RWPE1 (cell line): ENCODE results near the gene ST3GAL6.

Source experiments
- CTCF ChIA-PET: fragments of 350-600 bp; sonication (Branson Sonifier 250); formaldehyde crosslinking; extraction: SDS; loops from one replicate; lab custom pipeline; 2021; lab: Yijun Ruan, JAX
- POLR2A ChIA-PET: fragments of 400-600 bp; formaldehyde crosslinking; extraction: SDS; loops from one replicate; lab custom pipeline; 2020; ENCODE audit warnings: antibody characterized with exemption; ENCODE audit not compliant: low non-redundant PET; lab: Yijun Ruan, JAX
- DNase-seq: peaks from one replicate; pipeline ENCODE4 v3.0.0; 2012; ENCODE audit warnings: low spot score
- H3K27ac ChIP-seq: fragments of 450-650 bp; 2 replicates; pipeline ENCODE4 v1.5.1; 2017
- CTCF ChIP-seq: fragments of 450-650 bp; conservative IDR thresholded peaks from 2 replicates; pipeline ENCODE4 v1.5.1; 2017; ENCODE audit warnings: low read depth, mild to moderate bottlenecking

Gene ST3GAL6

GRCh38 chr3:98754483-98754882 lies 8.7 kb upstream of the ST3GAL6 start:
- CTCF ChIA-PET, result no interaction called here

DNA sequence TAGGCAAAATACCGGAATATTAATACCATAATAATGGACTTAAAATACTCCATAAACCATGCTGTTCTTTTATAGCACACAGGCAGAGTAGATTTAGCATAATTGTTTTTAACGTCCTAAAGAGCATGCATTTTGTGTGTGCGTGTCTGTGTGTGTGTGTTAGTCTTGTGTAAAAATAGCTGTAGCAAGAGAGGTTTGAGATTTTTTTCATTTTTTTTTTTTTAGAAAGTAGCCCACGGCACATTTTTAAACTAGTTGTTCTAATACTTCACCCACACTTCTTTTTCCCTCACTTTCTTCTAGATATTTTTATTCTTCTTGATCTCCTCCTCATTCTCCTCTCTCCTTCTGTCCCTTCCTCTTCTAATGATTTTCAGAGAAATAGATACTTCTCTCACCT lies 7.5 kb upstream of the ST3GAL6 start:
- no peak for TF ChIP-seq CTCF
- no peak for DNase-seq
- ChIA-PET CTCF (interaction anchor here (0.6 kb wide), 1 partner anchor 82 kb away, joined by 3 read pairs; no protein-coding TSS in a partner anchor), POLR2A (no interaction called here)
- H3K27ac ChIP-seq, result no peak overlapping the region

More at GRCh38 chr3:98754483-98754882, 8.7 kb upstream of the ST3GAL6 start:
- no peak overlapping the region for H3K27ac ChIP-seq
- DNase-seq, result no peak
- TF ChIP-seq CTCF, result no peak
- POLR2A ChIA-PET, result no interaction called here

DNA sequence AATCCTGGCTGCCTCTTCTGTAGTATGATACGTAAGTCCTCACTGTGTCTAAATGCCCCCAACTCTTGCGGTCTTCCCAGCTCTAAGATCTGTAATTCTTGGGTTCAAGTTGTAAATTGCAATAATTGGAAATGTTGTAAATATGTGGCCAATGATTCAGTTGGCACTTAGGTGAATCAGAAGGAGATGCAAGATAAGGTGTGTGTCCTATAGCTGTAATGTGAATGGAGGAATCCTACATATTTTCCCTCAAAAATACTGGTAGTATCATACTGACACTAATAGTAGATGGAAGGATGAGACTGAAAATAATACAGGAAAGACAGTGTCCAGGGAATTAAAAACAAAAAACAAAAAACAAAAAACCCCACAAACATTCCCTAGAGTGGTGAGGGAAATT lies 3.5 kb upstream of the ST3GAL6 start:
- no peak for TF ChIP-seq CTCF
- no peak for DNase-seq
- ChIA-PET POLR2A (no interaction called here), CTCF (interaction anchor here (0.7 kb wide), 1 partner anchor 38 kb away, joined by 4 read pairs; no protein-coding TSS in a partner anchor)
- H3K27ac ChIP-seq, result no peak overlapping the region

DNA sequence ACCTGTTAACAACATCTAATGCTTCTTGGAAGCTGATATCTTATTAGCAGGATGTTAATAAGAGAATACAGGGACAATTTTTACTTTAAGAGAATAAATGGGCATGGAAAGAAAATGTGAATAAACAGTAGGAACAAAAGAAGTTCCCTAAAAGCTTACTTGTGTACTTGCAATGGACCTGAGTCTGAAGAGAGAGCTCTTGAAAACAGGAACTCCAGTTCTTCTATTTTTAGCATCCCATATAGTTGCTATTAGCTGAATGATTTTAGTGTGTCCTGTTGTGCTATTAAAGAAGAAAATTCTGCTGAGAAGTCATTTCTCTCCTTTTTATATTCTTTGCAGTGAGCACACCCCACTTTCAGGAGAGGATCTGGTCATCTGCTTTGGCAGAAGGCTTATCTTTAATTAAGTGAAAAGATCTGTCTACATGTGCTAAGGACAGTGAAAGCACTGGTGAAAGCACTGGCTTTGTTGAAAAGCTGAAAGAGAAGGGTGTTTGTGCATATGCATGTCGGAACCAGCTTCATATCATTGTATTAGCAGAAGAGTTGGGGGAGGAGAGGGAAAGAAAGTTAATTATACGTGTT lies 1.4 kb upstream of the ST3GAL6 start:
- ChIA-PET POLR2A (no interaction called here), CTCF (interaction anchor here (0.6 kb wide), 2 partner anchors 160 to 355 kb away, joined by 3 to 4 read pairs; no protein-coding TSS in a partner anchor)
- no peak for TF ChIP-seq CTCF
- DNase-seq, result no peak
- H3K27ac ChIP-seq, result no peak overlapping the region

DNA sequence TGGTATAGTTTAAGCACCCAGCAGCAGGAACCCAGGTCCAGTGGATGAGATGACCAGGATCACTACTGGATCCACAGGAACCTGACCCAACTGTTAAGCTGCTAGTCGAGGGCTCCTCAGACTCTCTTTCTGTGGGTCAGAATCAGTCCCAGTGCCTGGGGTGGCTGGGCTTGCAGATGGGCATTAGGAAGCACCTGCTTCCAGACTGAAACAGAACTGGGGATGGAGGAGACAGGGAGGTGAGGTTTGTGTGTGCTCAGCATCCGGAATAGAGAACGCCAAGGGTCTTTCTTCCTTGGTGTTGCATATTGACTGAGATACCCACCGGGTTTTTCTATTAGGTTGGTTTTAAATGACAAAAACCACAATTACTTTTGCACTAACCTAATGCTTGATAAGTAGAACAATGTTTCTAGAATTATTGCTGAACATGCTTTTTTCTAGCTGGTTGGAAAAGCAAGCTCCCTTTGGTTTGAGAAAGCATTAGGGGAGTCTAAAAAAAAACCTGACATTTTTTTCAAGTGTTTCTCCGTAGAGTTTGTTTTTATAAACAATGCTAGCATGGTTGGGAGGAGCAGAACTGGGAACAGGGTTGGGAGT lies 779 bp downstream of the ST3GAL6 start:
- no peak for DNase-seq
- POLR2A ChIA-PET, result no interaction called here
- TF ChIP-seq CTCF, result no peak
- CTCF ChIA-PET, result no interaction called here
- no peak overlapping the region for H3K27ac ChIP-seq

DNA sequence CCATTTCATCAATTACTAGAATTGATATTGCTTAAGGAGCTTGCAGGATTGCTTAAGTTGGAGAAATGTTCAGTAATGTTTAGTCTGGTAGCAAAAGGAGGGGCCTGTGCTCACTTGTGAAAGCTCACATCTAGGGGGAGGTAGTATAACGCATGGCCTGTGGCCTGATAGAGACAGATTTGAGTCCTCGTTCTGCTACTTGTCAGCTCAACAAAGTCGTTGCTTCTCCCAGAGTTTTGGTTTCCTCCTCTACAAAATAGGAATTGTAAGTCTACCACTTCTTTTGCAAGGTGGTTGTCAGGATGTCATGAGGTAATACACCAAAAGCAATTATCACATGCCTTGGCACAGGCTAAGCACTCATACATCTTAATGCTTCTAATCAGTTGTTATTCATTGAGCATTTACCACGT lies 1.3 kb downstream of the ST3GAL6 start:
- DNase-seq, result no peak
- TF ChIP-seq CTCF, result no peak
- H3K27ac ChIP-seq, result no peak overlapping the region
- POLR2A ChIA-PET, result no interaction called here
- CTCF ChIA-PET, result no interaction called here
